Dendritic cell treated with granulocyte-macrophage colony-stimulating factor and Interleukin-4, amounts not matched to agents 40 ng/mL and 50 ng/mL, for 4 days (primary cell): Measurements from ENCODE around the gene JPH4.
"Not testable (repeated sequence)": the region's sequence is repeated elsewhere in the genome, so short reads cannot be mapped to it uniquely, and the experiment has no call there.

Experiments used
- H3K27ac Mint-ChIP-seq: one replicate; pipeline ENCODE4 v1.8.0; 2022; ENCODE audit warnings: mild to moderate bottlenecking, mixed read lengths
- H3K27me3 Mint-ChIP-seq: one replicate; pipeline ENCODE4 v1.8.0; 2022; ENCODE audit warnings: mild to moderate bottlenecking, mixed read lengths
- H3K36me3 Mint-ChIP-seq: one replicate; pipeline ENCODE4 v1.8.0; 2022; ENCODE audit warnings: low read depth, mixed read lengths
- H3K4me1 Mint-ChIP-seq: one replicate; pipeline ENCODE4 v1.8.0; 2022; ENCODE audit warnings: low read depth, mixed read lengths
- H3K4me3 Mint-ChIP-seq: one replicate; pipeline ENCODE4 v1.8.0; 2022; ENCODE audit warnings: mild to moderate bottlenecking, moderate library complexity, mixed read lengths
- H3K9me3 Mint-ChIP-seq: one replicate; pipeline ENCODE4 v1.8.0; 2022; ENCODE audit warnings: mixed read lengths
- intact Hi-C: fragments of 100-400 bp; cut with micrococcal nuclease; formaldehyde crosslinking; loops from one replicate; pipeline ENCODE4 v1.15.0; 2022

The JPH4 gene

DNA sequence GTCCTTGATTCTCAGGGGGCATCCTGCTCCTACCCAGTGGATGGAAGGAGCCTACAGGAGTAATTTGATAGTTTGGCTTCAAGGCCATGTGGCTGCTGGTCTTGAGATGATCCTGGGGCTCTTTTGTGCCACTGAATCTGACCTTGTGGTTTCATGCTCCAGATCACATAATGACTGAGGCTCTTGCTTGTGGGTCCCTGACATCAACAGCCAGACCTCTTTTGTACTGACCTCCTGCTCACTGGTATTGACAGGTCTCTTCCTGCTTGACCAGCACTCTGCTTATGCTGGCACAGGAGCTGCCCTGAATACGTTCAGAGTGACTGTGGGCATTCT, 23.2 kb upstream of the JPH4 start:
- peaks cover 6% of the 10 kb centered on the region for H3K27me3 Mint-ChIP-seq
- H3K4me3 Mint-ChIP-seq, result no peak overlapping the region
- peaks cover 10% of the 10 kb centered on the region for H3K4me1 Mint-ChIP-seq
- intact Hi-C loops, result no loop called here
- H3K9me3 Mint-ChIP-seq, result no peaks in the 10 kb centered on the region
- no peak overlapping the region for H3K27ac Mint-ChIP-seq
- no peaks in the 10 kb centered on the region for H3K36me3 Mint-ChIP-seq

DNA sequence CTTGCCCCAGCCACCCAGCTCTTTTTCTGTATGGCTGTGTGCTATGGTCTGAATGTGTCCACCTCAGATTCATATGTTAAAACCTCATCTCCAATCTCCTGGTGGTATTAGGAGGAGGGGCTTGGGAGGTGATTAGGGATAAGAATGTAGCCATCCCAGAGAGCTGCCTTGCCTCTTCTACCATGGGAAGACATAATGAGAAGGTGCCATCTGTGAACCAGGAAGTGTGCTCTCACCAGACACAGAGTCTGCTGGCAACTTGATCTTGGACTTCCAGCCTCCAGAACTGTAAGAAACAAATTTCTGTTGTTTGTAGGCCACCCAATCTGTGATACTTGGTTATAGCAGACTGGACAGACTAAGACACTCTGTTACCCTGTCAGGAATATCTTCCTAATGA, 22.8 kb upstream of the JPH4 start:
- Mint-ChIP-seq H3K4me1 (peaks cover 8% of the 10 kb centered on the region), H3K27me3 (peaks cover 7% of the 10 kb centered on the region), H3K9me3 (no peaks in the 10 kb centered on the region), H3K27ac (no peak overlapping the region), H3K4me3 (no peak overlapping the region), H3K36me3 (no peaks in the 10 kb centered on the region)
- intact Hi-C loops, result no loop called here

DNA sequence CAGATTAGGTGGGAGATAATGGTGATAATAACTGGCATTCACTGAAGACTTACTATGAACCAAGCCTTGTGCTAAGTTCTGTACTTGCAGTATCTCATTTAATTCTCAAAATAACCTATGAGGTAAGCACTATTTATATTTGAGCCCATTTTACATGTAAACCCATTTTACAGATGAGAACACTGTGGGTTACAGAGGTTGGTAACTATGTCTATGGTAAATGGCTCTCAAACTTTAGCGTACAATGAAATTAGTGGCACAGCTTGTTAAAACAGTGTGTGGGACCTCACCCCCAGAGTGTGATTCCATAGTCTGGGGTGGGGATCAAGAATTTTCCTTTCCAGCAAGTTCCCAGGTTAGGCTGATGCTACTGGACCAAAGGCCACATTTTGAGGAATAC, 22.2 kb upstream of the JPH4 start:
- no peaks in the 10 kb centered on the region for H3K9me3 Mint-ChIP-seq
- H3K4me1 Mint-ChIP-seq, result peaks cover 3% of the 10 kb centered on the region
- no peak overlapping the region for H3K4me3 Mint-ChIP-seq
- no peak overlapping the region for H3K27ac Mint-ChIP-seq
- peaks cover 12% of the 10 kb centered on the region for H3K27me3 Mint-ChIP-seq
- no peaks in the 10 kb centered on the region for H3K36me3 Mint-ChIP-seq
- intact Hi-C loops, result no loop called here

DNA sequence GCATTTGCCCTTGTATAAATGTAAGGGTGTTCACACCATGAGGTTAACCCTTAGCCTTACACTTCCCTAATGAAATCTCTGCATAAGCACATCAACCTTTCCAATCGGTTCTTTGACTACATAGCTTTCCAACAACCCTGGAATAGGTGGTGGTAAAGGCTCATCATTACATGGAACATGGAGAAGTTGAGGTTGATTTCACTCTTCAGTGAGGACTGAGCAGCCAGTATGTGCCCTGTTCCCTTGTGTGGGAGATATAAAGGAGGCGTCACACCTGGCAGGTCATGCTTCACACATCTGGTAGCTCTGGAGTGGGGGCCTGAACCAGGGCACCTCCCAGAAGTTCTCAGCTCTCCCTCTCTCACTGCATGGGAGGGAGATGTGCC, 21.7 kb upstream of the JPH4 start:
- peaks cover 13% of the 10 kb centered on the region for H3K27me3 Mint-ChIP-seq
- H3K27ac Mint-ChIP-seq, result no peak overlapping the region
- intact Hi-C loops, result no loop called here
- no peaks in the 10 kb centered on the region for H3K9me3 Mint-ChIP-seq
- no peak overlapping the region for H3K4me3 Mint-ChIP-seq
- no peaks in the 10 kb centered on the region for H3K4me1 Mint-ChIP-seq
- no peaks in the 10 kb centered on the region for H3K36me3 Mint-ChIP-seq

DNA sequence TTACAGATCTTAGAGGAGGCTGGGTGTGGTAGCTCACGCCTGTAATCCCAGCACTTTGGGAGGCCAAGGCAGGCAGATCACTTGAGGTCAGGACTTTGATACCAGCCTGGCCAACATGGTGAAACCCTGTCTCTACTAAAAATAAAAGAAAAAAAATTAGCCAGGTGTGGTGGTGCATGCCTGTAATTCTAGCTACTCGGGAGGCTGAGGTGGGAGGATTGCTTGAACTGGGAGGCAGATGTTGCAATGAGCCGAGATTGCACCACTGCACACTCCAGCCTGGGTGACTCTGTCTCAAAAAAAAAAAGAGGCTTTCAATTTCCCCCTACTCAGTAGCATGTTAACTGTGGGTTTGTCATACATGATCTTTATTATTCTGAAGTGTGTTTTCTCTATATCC, 15.6 kb upstream of the JPH4 start:
- H3K4me1 Mint-ChIP-seq, H3K27ac Mint-ChIP-seq, intact Hi-C loops, H3K36me3 Mint-ChIP-seq, H3K9me3 Mint-ChIP-seq, H3K4me3 Mint-ChIP-seq: not testable (repeated sequence)
- H3K27me3 Mint-ChIP-seq, result peaks cover 14% of the 10 kb centered on the region

DNA sequence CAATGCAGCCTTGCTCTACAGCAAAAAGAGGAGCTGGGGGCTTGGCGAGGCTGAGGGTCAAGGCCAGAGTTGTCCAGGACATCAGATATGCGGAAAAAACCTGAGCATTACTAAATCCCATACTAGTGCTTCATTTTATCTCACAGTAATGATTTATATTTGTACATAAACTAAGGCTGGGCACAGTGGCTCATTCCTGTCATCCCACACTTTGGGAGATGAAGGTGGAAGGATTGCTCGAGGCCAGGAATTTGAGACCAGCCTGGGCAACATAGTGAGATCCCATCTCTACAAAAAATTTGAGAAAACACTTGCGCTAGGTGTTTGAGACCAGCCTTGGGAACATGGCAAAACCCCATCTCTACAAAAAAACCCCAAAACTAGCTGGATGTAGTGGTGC, 11.6 kb upstream of the JPH4 start:
- H3K4me1 Mint-ChIP-seq, result peaks cover 13% of the 10 kb centered on the region
- no peaks in the 10 kb centered on the region for H3K36me3 Mint-ChIP-seq
- intact Hi-C loops, result no loop called here
- H3K9me3 Mint-ChIP-seq, result no peaks in the 10 kb centered on the region
- no peak overlapping the region for H3K27ac Mint-ChIP-seq
- no peak overlapping the region for H3K4me3 Mint-ChIP-seq
- H3K27me3 Mint-ChIP-seq, result peaks cover 20% of the 10 kb centered on the region

DNA sequence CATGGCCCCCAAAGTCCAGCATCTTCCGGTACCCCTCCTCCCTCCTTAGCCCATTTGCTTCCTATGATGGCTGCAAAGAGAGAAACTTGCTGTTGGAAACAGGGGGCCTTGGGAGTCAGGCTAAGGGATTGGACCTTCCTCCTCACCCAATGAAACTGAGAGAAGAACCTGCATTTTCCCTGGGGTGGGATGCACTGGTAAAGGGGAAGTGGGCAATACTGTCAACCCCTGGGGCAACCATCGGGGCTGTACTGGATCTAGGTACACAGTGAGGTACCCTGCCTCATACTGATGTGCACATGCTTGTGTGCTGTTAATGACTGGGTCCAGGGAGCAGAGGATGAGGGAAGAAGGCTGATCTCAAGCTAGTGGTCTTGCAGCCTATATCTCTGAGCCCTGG, 11.0 kb upstream of the JPH4 start:
- no peaks in the 10 kb centered on the region for H3K9me3 Mint-ChIP-seq
- H3K4me3 Mint-ChIP-seq, result no peak overlapping the region
- no peaks in the 10 kb centered on the region for H3K36me3 Mint-ChIP-seq
- H3K27ac Mint-ChIP-seq, result peak overlapping the region; percentile 60
- intact Hi-C loops, result loop anchor here (1.0 to 2.0 kb wide), 2 partner anchors 321 to 339 kb away; no protein-coding TSS in a partner anchor
- peaks cover 13% of the 10 kb centered on the region for H3K4me1 Mint-ChIP-seq
- peaks cover 22% of the 10 kb centered on the region for H3K27me3 Mint-ChIP-seq

DNA sequence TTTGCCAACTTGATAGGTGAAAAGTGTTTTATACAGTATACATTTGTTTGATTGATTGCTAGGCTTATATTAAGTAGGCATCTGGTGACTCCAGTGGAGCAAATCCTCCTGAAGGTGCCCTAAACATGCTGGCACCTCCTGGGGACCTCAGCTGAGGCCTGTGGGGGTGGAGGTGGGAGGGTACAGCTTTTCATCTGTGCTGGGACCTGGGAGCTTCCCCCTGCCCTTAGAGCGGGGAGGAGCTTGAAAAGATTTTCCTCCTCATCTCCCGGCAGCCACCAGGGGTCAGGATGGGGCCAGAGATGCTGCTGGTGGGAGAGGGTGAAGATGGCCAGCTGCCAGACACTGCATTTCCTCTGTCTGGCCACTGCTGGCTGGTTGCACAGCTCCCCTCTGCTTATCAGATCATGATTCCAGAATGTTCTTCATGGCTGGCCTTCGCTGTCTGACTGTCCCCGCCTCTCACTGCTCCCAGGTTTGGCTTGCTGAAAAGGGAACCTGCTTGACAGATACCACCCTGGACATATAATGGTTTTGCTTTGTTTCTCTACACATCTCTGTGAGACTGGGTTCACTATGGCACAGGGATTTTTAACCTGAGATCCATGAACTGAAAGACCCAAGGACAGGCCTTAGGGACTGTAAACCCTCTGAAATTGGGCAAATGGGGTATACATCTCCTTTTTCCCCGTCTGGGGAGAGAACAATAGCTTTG, 10.5 kb upstream of the JPH4 start:
- Mint-ChIP-seq H3K36me3 (no peaks in the 10 kb centered on the region), H3K4me1 (peaks cover 13% of the 10 kb centered on the region), H3K4me3 (no peak overlapping the region), H3K27ac (peak overlapping the region; percentile 60), H3K9me3 (no peaks in the 10 kb centered on the region), H3K27me3 (peaks cover 24% of the 10 kb centered on the region)
- intact Hi-C loops, result loop anchor here (1.0 to 2.0 kb wide), 2 partner anchors 321 to 340 kb away; no protein-coding TSS in a partner anchor

DNA sequence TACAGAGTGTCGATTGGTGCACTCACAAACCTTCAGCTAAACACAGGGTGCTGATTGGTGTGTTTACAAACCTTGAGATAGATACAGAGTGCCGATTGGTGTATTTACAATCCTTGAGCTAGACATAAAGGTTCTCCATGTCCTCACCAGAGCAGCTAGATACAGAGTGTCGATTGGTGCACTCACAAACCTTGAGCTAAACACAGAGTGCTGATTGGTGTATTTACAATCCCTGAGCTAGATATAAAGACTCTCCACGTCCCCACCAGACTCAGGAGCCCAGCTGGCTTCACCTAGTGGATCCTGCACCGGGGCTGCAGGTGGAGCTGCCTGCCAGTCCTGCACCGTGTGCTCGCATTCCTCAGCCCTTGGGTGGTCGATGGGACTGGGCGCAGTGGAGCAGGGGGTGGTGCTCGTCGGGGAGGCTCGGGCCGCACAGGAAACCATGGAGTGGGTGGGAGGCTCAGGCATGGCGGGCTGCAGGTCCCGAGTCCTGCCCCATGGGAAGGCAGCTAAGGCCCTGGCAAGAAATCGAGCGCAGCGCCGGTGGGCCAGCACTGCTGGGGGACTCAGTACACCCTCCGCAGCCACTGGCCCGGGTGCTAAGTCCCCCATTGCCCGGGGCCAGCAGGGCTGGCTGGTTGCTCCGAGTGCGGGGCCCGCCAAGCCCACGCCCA, 6.1 kb upstream of the JPH4 start:
- H3K4me3 Mint-ChIP-seq, H3K36me3 Mint-ChIP-seq, H3K27ac Mint-ChIP-seq, H3K9me3 Mint-ChIP-seq, intact Hi-C loops: not testable (repeated sequence)
- Mint-ChIP-seq H3K4me1 (peaks cover 11% of the 10 kb centered on the region), H3K27me3 (peaks cover 55% of the 10 kb centered on the region)

DNA sequence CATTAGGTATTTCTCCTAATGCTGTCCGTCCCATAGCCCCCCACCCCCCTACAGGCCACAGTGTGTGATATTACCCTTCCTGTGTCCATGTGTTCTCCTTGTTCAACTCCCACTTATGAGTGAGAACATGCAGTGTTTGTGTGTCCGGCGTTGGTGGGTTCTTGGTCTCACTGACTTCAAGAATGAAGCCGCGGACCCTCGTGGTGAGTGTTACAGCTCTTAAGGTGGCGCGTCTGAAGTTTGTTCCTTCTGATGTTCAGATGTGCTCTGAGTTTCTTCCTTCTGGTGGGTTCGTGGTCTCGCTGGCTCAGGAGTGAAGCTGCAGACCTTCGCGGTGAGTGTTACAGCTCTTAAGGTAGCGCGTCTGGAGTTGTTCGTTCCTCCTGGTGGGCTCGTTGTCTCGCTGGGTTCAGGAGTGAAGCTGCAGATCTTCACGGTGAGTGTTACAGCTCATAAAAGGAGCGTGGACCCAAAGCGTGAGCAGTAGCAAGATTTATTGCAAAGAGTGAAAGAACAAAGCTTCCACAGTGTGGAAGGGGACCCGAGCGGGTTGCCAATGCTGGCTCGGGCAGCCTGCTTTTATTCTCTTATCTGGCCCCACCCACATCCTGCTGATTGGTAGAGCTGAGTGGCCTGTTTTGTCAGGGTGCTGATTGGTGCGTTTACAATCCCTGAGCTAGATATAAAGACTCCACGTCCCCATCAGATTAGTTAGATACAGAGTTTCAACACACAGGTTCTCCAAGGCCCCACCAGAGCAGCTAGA, 5.4 kb upstream of the JPH4 start:
- H3K27ac Mint-ChIP-seq, H3K4me3 Mint-ChIP-seq, intact Hi-C loops, H3K36me3 Mint-ChIP-seq, H3K4me1 Mint-ChIP-seq, H3K9me3 Mint-ChIP-seq: not testable (repeated sequence)
- H3K27me3 Mint-ChIP-seq, result peaks cover 62% of the 10 kb centered on the region

DNA sequence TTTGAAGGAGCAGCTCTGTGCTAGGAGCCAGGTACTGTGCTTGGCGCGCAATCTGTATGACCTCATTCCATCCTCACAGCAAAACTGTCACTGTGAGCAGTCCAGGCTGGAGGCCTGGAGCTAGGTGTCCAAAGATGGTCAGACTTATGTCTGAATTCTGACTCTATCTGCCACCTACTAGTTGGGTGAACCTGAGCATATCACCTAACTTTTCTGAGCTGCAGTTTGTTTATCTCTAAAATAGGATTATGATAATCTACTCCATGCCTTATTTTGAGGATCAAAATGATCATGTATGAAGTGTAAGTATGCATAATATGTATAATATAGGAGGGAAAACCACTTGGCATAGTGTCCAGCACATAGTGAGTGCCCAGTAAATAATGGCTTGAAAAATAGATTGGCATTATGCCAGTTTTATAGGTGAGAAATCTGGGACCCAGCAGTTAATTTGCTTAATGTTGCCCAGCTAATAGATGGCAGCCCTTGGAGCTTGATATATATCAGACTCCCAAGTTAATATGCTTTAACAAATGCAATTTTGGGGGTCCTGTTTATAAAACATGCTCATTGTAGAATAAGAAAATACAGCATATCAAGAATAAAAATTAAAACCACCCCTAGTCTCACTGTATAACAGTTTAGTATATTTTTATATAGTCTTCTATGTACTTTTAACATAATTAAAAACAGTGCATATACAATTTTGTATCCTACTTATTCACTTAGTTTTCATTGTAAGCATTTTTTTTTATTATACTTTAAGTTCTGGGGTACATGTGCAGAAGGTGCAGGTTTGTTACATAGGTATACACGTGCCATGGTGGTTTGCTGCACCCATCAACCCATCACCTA, 4.5 kb upstream of the JPH4 start:
- Mint-ChIP-seq H3K36me3 (no peaks in the 10 kb centered on the region), H3K4me3 (no peak overlapping the region), H3K4me1 (peaks cover 5% of the 10 kb centered on the region), H3K9me3 (no peaks in the 10 kb centered on the region), H3K27ac (no peak overlapping the region), H3K27me3 (peaks cover 70% of the 10 kb centered on the region)
- intact Hi-C loops, result no loop called here

DNA sequence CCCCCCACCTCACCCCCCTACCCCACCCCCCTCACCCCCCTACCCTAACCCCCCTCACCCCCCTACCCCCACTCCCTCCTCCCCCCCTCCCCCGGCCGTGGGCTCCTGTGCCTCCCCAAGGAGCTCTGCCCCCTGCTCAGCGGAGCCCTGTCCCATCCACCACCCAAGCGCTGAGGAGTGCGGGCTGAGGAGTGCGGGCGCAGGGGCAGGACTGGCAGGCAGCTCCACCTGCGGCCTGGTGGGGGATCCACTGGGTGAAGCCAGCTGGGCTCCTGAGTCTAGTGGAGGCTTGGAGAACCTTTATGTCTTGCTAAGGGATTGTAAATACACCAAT, 2.3 kb upstream of the JPH4 start:
- intact Hi-C loops, result no loop called here
- Mint-ChIP-seq H3K27ac (no peak overlapping the region), H3K9me3 (no peaks in the 10 kb centered on the region), H3K36me3 (no peaks in the 10 kb centered on the region), H3K27me3 (peaks cover 79% of the 10 kb centered on the region), H3K4me1 (peaks cover 19% of the 10 kb centered on the region), H3K4me3 (no peak overlapping the region)

DNA sequence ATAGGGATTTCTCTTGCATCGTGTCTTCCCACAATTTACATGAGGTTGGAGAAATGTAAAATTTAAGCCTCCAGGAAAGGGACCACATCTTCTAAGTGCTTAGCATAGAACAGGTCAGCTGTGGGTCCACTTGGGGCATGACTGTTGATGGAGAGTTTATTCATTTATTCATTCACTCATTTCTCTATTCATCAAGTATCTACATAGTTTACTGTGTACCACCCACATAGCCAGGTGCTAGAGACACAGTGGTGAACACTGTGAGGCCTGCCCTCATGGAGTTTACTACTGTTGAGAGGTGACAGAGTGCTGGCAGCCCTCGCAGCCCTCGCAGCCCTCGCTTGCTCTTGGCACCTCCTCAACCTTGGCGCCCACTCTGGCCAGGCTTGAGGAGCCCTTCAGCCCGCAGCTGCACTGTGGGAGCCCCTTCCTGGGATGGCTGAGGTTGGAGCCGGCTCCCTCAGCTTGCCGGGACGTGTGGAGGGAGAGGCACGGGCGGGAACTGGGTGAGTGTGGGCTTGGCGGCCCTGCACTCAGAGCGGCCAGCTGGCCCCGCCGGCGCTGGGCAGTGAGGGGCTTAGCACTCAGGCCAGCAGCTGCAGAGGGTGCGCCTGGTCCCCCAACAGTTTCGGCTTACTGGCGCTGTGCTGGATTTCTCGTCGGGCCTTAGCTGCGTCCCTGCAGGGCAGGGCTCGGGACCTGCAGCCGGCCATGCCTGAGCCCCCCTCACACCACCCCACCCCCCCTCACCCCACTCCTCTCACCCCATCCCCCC, 1.7 kb upstream of the JPH4 start:
- no peaks in the 10 kb centered on the region for H3K9me3 Mint-ChIP-seq
- no peaks in the 10 kb centered on the region for H3K36me3 Mint-ChIP-seq
- H3K27me3 Mint-ChIP-seq, result peaks cover 78% of the 10 kb centered on the region
- peaks cover 19% of the 10 kb centered on the region for H3K4me1 Mint-ChIP-seq
- H3K4me3 Mint-ChIP-seq, result no peak overlapping the region
- no peak overlapping the region for H3K27ac Mint-ChIP-seq
- intact Hi-C loops, result no loop called here
